OCI-LY1 (cell line): ENCODE results near the gene PCSK2.

ENCODE experiments used
- CTCF ChIP-seq: fragments of 200-600 bp; sonication (generic), shearing (Covaris generic); IDR thresholded peaks from 2 replicates; pipeline ENCODE4 v1.5.1; 2017; ENCODE audit warnings: mild to moderate bottlenecking, antibody characterized with exemption, low read length, moderate library complexity, mixed read lengths
- EZH2 ChIP-seq: fragments of 200-600 bp; sonication (generic), shearing (Covaris generic); IDR thresholded peaks from 2 replicates; pipeline ENCODE4 v1.8.0; 2017; ENCODE audit warnings: borderline replicate concordance, mixed run types, mild to moderate bottlenecking, antibody characterized with exemption, low read length, moderate library complexity, mixed read lengths

GRCh38 chr20:17470521-17470920 is 243.7 kb downstream of the PCSK2 start:
- no peak for TF ChIP-seq CTCF
- TF ChIP-seq EZH2 = no peak
